Frontal cortex (tissue), 4 donors: ENCODE measurements around the gene DPYD. TPM values are rescaled to one million over a fixed set of nuclear protein-coding genes. Genes with fewer than 3 reads are reported as not detected.

Source experiments
- DNase-seq, 2 donors: peaks; one replicate each; pipeline ENCODE4 v3.0.0; 2012; ENCODE audit warnings: low spot score in 2 of 2
- FAIRE-seq: peaks from 2 replicates; lab custom pipeline; 2012; peaks lifted over from hg19 to GRCh38; lab: Jason Lieb, UNC
- total RNA-seq: library from RNA; depleted of rRNA; stranded (reverse); fragments of >200 nt; gene quantifications from one replicate; pipeline ENCODE4 v1.2.3, GENCODE V29; 2014
- donor health status: control.
- donor health status: control.
- donor health status: control.

The DPYD gene
- total RNA-seq, 1 donor from 2014 or later: 51.4 TPM

- FAIRE-seq: no peak
- no peak for DNase-seq
These were observed 118.8 kb downstream of the DPYD start for GRCh38 chr1:97802011-97802410.

DNA sequence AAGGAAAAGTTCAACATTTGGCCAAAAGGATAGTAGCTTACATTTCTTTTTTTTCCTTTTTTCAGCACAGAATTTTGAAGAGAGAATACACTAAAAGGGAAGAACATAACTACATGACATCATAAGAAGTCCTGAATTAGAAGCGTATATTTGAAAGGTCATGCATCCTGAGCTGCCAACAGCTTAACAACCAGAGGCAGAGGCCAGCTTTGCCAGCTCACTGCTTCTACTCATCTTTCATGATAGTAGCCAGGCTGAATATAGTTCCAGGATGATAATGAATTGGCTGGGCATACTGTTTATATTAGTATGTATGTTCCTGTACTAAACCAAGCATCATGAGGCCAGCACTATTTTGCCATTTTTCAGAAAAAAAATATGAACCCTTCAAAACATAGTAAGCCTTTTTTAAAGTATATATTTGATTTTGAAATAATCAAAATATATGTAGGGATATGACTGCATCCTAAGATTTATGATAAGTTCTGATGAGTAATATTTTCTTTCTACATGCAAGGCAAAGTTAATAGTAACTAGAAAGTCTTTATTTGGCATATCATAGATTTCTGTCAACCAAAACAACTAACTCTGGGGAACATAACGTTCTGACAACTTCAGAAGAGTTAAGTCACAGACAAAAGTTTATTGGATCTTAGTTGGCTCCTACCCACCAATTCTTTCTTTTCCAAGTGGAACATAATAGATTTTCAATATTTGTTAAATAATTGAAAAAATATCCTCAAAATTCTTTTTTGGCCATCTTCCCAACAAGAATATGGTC is 123.2 kb downstream of the DPYD start:
- FAIRE-seq: no peak

GRCh38 chr1:97796711-97797110 is 124.1 kb downstream of the DPYD start:
- FAIRE-seq (no peak), DNase-seq (no peak)

More for the DNA sequence above, 123.2 kb downstream of the DPYD start:
- DNase-seq: no peak

DNA sequence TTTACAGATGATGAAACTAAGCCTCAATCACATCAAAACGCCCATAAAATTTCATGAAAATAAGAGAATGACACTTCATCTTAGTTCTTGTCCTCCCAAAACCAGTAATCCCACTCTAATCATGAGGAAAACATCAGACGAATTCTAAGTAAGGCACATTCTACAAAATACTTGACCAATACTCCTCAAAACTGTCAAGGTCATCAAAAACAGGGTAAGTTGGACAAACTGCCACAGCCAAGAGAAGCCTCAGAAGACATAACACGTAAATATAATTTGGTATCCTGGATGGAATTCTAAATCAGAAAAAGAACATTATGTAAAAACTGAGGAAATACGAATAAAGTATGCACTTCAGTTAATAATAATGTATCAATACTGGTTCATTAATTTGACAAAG is 128.2 kb downstream of the DPYD start:
- DNase-seq (no peak), FAIRE-seq (no peak)

GRCh38 chr1:97791251-97791650 is 129.6 kb downstream of the DPYD start:
- no peak for FAIRE-seq

DNA sequence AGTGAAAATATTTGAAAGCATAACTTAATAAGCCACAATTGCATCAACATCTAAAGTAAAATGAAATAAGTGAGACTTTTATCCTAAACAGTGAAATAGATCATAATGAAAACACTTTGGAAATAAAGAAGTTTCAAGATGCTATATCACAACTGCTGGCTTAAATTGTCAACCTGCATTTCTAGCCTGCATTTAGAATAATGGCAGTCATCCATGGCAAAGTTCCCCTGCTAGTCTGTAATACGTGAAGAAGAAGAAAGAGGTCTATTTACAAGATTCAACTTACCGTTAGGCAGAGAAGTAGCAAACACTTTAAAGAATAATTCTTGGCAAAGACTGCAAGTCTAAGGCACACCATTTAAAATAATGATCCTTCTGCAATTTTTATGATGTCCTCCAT is 133.6 kb downstream of the DPYD start:
- no peak for DNase-seq
- no peak for FAIRE-seq

More at GRCh38 chr1:97791251-97791650, 129.6 kb downstream of the DPYD start:
- no peak for DNase-seq

DNA sequence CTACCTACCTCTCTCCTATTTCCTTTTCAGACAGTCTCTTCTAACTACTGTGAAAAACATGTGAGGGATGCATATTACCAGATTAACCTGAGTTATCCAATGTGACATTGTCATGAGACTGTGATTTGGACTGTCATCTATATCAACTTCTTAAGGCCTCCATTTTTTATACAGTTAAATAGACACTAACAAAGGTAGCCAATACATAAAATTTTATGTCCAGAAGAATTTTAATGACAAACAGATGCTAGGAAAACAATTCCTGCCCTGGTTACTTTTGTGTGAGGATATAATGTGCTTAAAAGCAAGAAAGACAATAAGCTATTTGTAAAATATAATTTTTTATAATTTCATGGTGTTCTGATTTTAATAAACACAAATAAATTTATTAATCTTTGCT is 136.2 kb downstream of the DPYD start:
- DNase-seq (no peak), FAIRE-seq (no peak)

- DNase-seq (no peak), FAIRE-seq (no peak)
These were observed 137.1 kb downstream of the DPYD start for GRCh38 chr1:97783751-97784150.

GRCh38 chr1:97781762-97782337 is 139.0 kb downstream of the DPYD start:
- DNase-seq (no peak), FAIRE-seq (no peak)

GRCh38 chr1:97780884-97781283 is 139.9 kb downstream of the DPYD start:
- FAIRE-seq: no peak
- no peak for DNase-seq

DNA sequence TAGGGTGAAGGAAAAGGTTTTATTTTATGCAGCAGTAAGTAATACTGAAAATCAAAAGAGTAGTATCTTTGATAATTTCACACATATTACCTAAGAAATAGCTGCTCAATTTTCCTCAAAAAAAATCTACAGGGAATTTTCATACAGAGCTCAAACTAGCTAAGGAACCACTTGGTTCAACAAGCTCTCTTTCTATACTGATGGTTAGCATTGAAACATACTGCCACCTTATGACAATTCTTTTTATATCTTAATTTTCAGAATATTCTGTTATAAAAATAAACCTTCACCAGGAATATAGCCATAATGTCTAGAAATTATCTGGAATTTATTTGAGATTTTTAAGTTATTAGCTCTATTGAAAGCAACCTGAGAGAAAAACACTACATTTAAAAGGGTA is 142.1 kb downstream of the DPYD start:
- peak; percentile 15 for FAIRE-seq
- no peak for DNase-seq

- no peak for FAIRE-seq
- no peak for DNase-seq
These were observed 150.5 kb downstream of the DPYD start for GRCh38 chr1:97770376-97770775.

- no peak for FAIRE-seq
- no peak for DNase-seq
These were observed 153.5 kb downstream of the DPYD start for GRCh38 chr1:97767381-97767780.

DNA sequence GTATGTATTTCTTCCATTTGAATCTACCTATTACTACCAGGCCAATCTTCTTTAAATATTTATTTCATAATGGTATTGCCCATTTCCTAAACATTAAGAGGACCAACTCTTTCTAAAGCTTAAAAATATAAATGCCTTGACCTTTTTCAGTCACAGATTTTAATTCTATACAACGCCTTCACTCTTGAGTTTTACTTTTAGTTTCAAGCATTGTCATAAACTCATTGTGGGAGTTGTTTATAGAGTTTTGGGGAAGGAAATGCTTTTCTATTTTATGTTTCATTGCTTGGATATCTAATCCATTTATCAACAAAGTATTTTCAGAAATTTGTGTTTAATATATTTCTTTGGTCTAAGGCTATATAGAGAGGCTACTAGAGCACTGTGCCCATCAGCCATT is 155.8 kb downstream of the DPYD start:
- FAIRE-seq (no peak), DNase-seq (no peak)

GRCh38 chr1:97761637-97762036 is 159.2 kb downstream of the DPYD start:
- FAIRE-seq: no peak

GRCh38 chr1:97759078-97759477 is 161.8 kb downstream of the DPYD start:
- FAIRE-seq (no peak), DNase-seq (no peak)

More at GRCh38 chr1:97761637-97762036, 159.2 kb downstream of the DPYD start:
- DNase-seq: no peak

- DNase-seq (no peak), FAIRE-seq (no peak)
These were observed 162.2 kb downstream of the DPYD start for GRCh38 chr1:97758541-97759057.

GRCh38 chr1:97745912-97746311 is 174.9 kb downstream of the DPYD start:
- DNase-seq (no peak), FAIRE-seq (no peak)

DNA sequence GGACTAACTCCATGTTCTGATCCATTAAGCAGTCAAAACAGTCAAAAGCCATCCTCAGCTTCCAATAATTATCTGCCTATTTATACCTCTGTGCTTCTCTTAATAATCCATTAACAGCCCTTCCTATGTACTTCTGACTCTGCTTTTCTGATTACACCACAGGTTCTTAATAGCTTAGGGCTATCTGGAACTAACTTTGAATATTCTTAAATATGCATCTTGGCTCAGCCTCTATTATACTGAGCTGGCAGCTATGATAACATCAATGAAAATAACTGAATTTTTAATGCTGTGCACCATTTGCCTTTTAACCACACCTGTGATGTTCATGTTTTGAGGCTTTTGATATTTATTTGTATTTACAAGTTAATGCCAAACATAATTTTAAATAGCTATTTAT is 175.9 kb downstream of the DPYD start:
- DNase-seq: no peak
- FAIRE-seq: no peak

GRCh38 chr1:97743129-97743528 is 177.7 kb downstream of the DPYD start:
- DNase-seq (no peak), FAIRE-seq (no peak)

DNA sequence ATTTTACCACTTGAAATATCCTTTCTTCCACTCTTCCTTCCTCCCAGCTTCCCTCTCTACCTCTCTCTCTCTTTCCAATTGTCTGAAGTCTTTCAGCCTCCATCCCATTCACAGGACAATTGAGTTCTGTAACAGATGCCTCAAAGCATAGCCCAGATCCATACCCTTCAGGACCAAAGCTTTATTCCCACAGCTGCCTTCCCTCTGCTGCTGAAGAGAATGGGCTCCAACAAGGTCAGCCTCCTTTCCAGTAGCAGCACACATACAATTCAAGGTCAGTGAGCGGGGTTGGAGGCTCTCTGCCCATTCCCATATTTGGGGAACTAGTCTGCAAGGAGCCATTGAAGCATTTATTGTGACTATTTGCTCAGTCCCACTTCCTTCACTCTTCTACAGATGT is 179.9 kb downstream of the DPYD start:
- FAIRE-seq (no peak), DNase-seq (no peak)
